Vagina (tissue), 2 donors: ENCODE measurements around the gene PLCB1. TPM values are rescaled to one million over a fixed set of nuclear protein-coding genes. Genes with fewer than 3 reads are reported as not detected.

Experiments
- DNase-seq, 2 donors: peaks; one replicate each; pipeline ENCODE4 v3.0.0-alpha.2; 2017; ENCODE audit errors: extremely low spot score in 2 of 2
- H3K27ac ChIP-seq: fragments of 200-600 bp; sonication (generic); one replicate; pipeline ENCODE4 v1.5.1; 2019
- H3K27me3 ChIP-seq: fragments of 200-600 bp; sonication (generic); one replicate; pipeline ENCODE4 v1.5.1; 2019
- H3K36me3 ChIP-seq, 2 donors: fragments of 200-600 bp; sonication (generic); one replicate each; pipeline ENCODE4 v1.5.1; 2017 to 2019
- H3K4me1 ChIP-seq: fragments of 200-600 bp; sonication (generic); one replicate; pipeline ENCODE4 v1.5.1; 2019
- H3K4me3 ChIP-seq, 2 donors: fragments of 200-600 bp; sonication (generic); 1 replicate in 1 of 2; 2 replicates in 1 of 2; pipeline ENCODE4 v1.5.1; 2016 to 2019
- H3K9me3 ChIP-seq: fragments of 200-600 bp; sonication (generic); one replicate; pipeline ENCODE4 v1.5.1; 2019
- POLR2A ChIP-seq, 2 donors: fragments of 450-650 bp; IDR thresholded peaks; one replicate each; pipeline ENCODE4 v1.6.1; 2017; ENCODE audit warnings: antibody characterized with exemption in 2 of 2, mild to moderate bottlenecking in 2 of 2, moderate library complexity in 2 of 2
- POLR2AphosphoS5 ChIP-seq, 2 donors: sonication (generic); formaldehyde crosslinking; IDR thresholded peaks; one replicate each; pipeline ENCODE4 v1.9.0; 2017; ENCODE audit warnings: antibody characterized with exemption in 2 of 2, mild to moderate bottlenecking in 2 of 2, low read depth in 1 of 2; ENCODE audit not compliant: insufficient read depth in 1 of 2
- intact Hi-C: fragments of 100-400 bp; cut with DNase I; formaldehyde crosslinking; loops from one replicate; pipeline ENCODE4 v1.15.1; 2023
- total RNA-seq: library from RNA; depleted of rRNA; stranded (reverse); fragments of >200 nt; gene quantifications from one replicate; pipeline ENCODE4 v1.2.3, GENCODE V29; 2016
- TF ChIP-seq, protein P1 (sequence below), 3 experiments: fragments of 450-650 bp in 2 of 3; fragments of 200-600 bp in 1 of 3; sonication (generic) in 1 of 3; IDR thresholded peaks; one replicate each; pipeline ENCODE4 v1.5.1; 2017 to 2019; ENCODE audit warnings: antibody characterized with exemption in 3 of 3, mild to moderate bottlenecking in 2 of 3, moderate library complexity in 2 of 3

PLCB1 gene
- total RNA-seq, 1 donor from 2014 or later, result 32.4 TPM

DNA sequence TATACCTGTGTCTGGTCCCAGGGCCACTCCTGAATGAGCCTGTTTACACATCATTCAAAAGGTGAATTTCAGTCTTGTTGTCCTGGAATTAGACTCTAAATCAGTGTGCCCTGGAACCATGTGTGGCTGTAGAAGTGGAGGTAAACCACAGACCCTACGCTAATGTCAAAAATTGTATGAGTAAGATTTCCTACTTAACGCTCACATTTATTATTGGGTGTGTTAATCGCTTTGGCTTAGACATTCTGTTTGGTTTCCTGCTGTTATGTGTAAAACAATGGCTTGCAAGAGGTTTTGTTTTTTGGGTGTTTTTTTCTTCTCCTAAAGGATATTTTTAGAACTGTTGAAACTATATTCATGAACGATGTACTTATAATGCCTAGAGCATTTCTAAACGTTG lies 19.3 kb downstream of the PLCB1 start:
- H3K9me3 ChIP-seq, result no peaks in the 10 kb centered on the region
- H3K4me1 ChIP-seq, result peaks cover 41% of the 10 kb centered on the region
- no peak for DNase-seq
- H3K4me3 ChIP-seq, result no peak overlapping the region
- H3K27ac ChIP-seq, result peak overlapping the region; percentile 28
- TF ChIP-seq POLR2A (IDR thresholded peaks at IDR 0.05), result no peak
- TF ChIP-seq, protein P1, sequence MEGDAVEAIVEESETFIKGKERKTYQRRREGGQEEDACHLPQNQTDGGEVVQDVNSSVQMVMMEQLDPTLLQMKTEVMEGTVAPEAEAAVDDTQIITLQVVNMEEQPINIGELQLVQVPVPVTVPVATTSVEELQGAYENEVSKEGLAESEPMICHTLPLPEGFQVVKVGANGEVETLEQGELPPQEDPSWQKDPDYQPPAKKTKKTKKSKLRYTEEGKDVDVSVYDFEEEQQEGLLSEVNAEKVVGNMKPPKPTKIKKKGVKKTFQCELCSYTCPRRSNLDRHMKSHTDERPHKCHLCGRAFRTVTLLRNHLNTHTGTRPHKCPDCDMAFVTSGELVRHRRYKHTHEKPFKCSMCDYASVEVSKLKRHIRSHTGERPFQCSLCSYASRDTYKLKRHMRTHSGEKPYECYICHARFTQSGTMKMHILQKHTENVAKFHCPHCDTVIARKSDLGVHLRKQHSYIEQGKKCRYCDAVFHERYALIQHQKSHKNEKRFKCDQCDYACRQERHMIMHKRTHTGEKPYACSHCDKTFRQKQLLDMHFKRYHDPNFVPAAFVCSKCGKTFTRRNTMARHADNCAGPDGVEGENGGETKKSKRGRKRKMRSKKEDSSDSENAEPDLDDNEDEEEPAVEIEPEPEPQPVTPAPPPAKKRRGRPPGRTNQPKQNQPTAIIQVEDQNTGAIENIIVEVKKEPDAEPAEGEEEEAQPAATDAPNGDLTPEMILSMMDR (IDR thresholded peaks at IDR 0.05), result no peak
- no peak for TF ChIP-seq POLR2AphosphoS5 (IDR thresholded peaks at IDR 0.05; ENCODE audit: insufficient read depth in 1 of 2, low read depth in 1 of 2)
- intact Hi-C loops, result no loop called here
- no peaks in the 10 kb centered on the region for H3K36me3 ChIP-seq
- H3K27me3 ChIP-seq, result no peaks in the 10 kb centered on the region

DNA sequence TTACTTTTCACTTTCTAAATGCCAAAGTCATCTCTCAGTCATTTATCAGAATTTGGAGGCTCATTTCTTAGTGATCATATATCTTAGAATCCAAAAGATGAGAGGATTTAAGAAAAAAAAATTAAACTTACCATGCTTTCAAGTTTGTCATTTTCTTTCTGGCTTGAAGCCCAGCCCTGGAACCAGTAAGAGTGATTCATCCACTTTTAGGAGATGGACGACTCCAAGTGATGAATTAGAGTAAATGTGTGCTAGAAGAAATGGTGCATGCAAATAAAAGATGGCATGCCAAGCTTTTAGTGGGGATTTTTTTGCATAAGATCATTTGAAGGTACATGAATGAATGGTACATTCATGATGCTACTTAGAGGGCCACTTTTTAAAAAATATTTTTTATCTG lies 20.1 kb downstream of the PLCB1 start:
- Histone ChIP-seq H3K36me3 (no peaks in the 10 kb centered on the region), H3K9me3 (no peaks in the 10 kb centered on the region), H3K27ac (no peak overlapping the region), H3K4me3 (no peak overlapping the region), H3K4me1 (peaks cover 49% of the 10 kb centered on the region), H3K27me3 (no peaks in the 10 kb centered on the region)
- DNase-seq, result no peak
- intact Hi-C loops, result no loop called here
- TF ChIP-seq POLR2A (IDR thresholded peaks at IDR 0.05) (no peak), POLR2AphosphoS5 (IDR thresholded peaks at IDR 0.05; ENCODE audit: insufficient read depth in 1 of 2, low read depth in 1 of 2) (no peak)
- TF ChIP-seq, protein P1 (IDR thresholded peaks at IDR 0.05), result no peak

DNA sequence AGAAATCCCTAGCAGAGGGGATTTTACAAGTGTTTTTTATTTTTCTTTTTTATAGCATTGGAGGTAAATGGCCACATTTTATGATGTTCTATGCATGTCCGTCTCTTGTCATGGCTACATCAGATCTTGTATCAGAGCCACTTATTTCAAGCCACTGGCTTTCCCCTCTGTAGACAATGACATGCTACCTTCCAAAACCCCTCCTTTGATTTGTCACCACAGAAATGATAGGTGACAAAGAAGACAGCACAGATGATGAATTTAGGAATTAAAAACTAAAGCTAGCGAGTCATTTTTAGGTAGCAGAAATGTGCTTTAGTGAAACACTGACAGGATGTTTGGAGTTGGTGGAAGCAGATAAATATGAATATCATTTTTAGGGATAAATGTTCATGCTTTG lies 20.8 kb downstream of the PLCB1 start:
- peaks cover 50% of the 10 kb centered on the region for H3K4me1 ChIP-seq
- intact Hi-C loops, result no loop called here
- no peaks in the 10 kb centered on the region for H3K27me3 ChIP-seq
- no peaks in the 10 kb centered on the region for H3K9me3 ChIP-seq
- no peak overlapping the region for H3K4me3 ChIP-seq
- no peaks in the 10 kb centered on the region for H3K36me3 ChIP-seq
- no peak for DNase-seq
- peak overlapping the region; percentile 4 for H3K27ac ChIP-seq
- TF ChIP-seq POLR2AphosphoS5 (IDR thresholded peaks at IDR 0.05; ENCODE audit: insufficient read depth in 1 of 2, low read depth in 1 of 2), result no peak

DNA sequence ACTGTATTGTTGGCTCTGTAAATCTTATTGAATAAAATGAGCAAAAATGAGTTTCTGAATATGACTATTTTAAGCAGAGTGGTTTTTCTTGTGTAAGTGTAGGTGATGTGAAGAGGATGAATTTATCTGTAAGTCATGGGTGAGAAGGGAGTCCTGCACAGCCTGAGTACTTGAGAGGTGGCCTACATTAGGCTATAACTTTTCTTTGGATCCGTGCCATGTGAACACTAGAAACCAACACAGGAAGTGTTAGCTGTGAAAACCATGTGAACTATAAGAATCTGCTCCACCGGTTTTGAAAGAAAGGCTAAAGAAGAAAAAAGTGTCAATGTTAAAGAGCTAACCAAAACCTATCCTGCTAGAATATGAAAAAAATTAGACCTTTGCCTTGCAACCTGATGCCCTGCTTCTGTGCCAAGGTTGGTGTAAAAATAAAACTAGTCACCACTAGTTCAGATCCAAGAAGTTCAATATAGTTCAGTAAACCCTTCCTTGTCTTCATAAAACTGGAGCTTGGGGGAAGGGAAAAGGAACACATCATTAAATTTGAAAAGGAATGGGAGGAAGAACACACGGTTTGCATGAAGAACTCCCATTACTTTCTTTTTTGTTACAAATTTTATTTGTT lies 21.3 kb downstream of the PLCB1 start:
- Histone ChIP-seq H3K9me3 (no peaks in the 10 kb centered on the region), H3K4me3 (no peak overlapping the region), H3K36me3 (no peaks in the 10 kb centered on the region), H3K27me3 (no peaks in the 10 kb centered on the region), H3K4me1 (peaks cover 50% of the 10 kb centered on the region), H3K27ac (peak overlapping the region; percentile 4)
- no peak for DNase-seq
- TF ChIP-seq POLR2AphosphoS5 (IDR thresholded peaks at IDR 0.05; ENCODE audit: insufficient read depth in 1 of 2, low read depth in 1 of 2), result no peak
- no peak for TF ChIP-seq POLR2A (IDR thresholded peaks at IDR 0.05)
- TF ChIP-seq, protein P1 (IDR thresholded peaks at IDR 0.05), result no peak
- intact Hi-C loops, result no loop called here

DNA sequence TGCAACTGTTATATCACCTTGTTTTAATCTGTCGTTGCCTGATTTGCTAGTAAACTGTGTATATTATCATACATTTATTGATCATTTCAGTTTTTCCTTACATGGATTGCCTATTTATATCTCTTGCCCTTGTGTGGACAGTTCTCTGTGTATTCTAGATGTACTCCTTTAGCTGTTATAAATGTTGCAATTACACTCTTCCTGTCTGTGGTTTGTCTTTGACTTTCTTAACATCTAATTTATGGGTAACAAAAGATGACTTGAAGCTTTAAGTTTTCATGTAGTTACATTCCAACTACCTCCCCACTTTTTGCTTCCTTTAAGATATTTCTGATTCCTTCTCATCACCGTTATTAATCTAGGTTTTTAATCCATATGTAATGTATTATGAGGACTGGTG lies 22.6 kb downstream of the PLCB1 start:
- no peak for DNase-seq
- Histone ChIP-seq H3K36me3 (no peaks in the 10 kb centered on the region), H3K27ac (no peak overlapping the region), H3K9me3 (no peaks in the 10 kb centered on the region), H3K4me3 (no peak overlapping the region), H3K27me3 (no peaks in the 10 kb centered on the region), H3K4me1 (peaks cover 50% of the 10 kb centered on the region)
- no peak for TF ChIP-seq POLR2AphosphoS5 (IDR thresholded peaks at IDR 0.05; ENCODE audit: insufficient read depth in 1 of 2, low read depth in 1 of 2)
- intact Hi-C loops, result no loop called here

DNA sequence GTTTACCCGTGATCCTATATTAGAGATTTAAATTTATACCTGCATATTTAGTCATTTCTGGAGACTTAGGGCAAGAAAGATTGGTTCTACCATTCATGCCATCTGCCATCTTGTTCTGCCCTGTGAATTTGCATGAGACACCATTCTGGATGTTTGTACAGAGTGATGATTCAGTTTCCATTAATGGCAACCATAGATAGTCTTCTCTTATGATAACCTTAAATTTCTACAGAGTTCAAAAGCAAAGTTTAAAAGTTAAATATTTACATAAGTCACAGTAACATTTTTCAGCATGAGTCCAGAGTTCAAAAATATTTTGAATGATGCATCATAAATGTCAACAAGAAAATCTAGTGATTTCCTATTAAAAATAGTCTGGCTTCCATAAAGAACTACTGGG lies 23.2 kb downstream of the PLCB1 start:
- Histone ChIP-seq H3K9me3 (no peaks in the 10 kb centered on the region), H3K27ac (no peak overlapping the region), H3K4me3 (no peak overlapping the region), H3K4me1 (peaks cover 50% of the 10 kb centered on the region), H3K36me3 (no peaks in the 10 kb centered on the region), H3K27me3 (no peaks in the 10 kb centered on the region)
- intact Hi-C loops, result no loop called here
- TF ChIP-seq, protein P1 (IDR thresholded peaks at IDR 0.05), result no peak
- no peak for TF ChIP-seq POLR2AphosphoS5 (IDR thresholded peaks at IDR 0.05; ENCODE audit: insufficient read depth in 1 of 2, low read depth in 1 of 2)
- TF ChIP-seq POLR2A (IDR thresholded peaks at IDR 0.05), result no peak
- no peak for DNase-seq
